K562 (cell line): ENCODE data around the gene KMT2C.

Experiments
- EZH2 ChIP-seq: IDR thresholded peaks from 2 replicates; pipeline ENCODE4 v1.6.1; 2012; ENCODE audit warnings: low read depth, mild to moderate bottlenecking, inconsistent platforms, low read length, borderline replicate concordance
- KLF16 ChIP-seq: IDR thresholded peaks from 2 replicates; pipeline ENCODE4 v1.6.1; 2016; ENCODE audit warnings: antibody characterized with exemption
- MAX ChIP-seq: sonication (generic); formaldehyde crosslinking; IDR thresholded peaks from 2 replicates; pipeline ENCODE4 v1.9.0; 2022; ENCODE audit warnings: mild to moderate bottlenecking, missing genetic modification reagents
- MEF2D ChIP-seq: conservative IDR thresholded peaks from 2 replicates; pipeline ENCODE4 v1.6.1; 2016; ENCODE audit warnings: low read depth, missing genetic modification characterization, missing compliant biosample characterization
- PREB ChIP-seq: sonication (generic); formaldehyde crosslinking; IDR thresholded peaks from 2 replicates; pipeline ENCODE4 v1.8.1; 2023; ENCODE audit warnings: mild to moderate bottlenecking, missing genetic modification reagents
- RBM22 ChIP-seq: fragments of 200-400 bp; formaldehyde crosslinking; IDR thresholded peaks from 2 replicates; pipeline ENCODE4 v1.6.1; 2018; ENCODE audit warnings: low read length, low read depth; ENCODE audit not compliant: poor library complexity, severe bottlenecking
- SFPQ ChIP-seq: fragments of 200-400 bp; formaldehyde crosslinking; IDR thresholded peaks from 2 replicates; pipeline ENCODE4 v1.6.1; 2017; ENCODE audit warnings: mild to moderate bottlenecking, low read depth, low read length, moderate library complexity
- SMC3 ChIP-seq: conservative IDR thresholded peaks from 2 replicates; pipeline ENCODE4 v1.6.1; 2011; ENCODE audit warnings: low read depth, low read length, improper control_type of control experiment; ENCODE audit not compliant: insufficient read depth
- TSHZ1 ChIP-seq: fragments of 250-450 bp; sonication (Bioruptor Pico); IDR thresholded peaks from 2 replicates; pipeline ENCODE4 v1.4.0; 2020; ENCODE audit warnings: mild to moderate bottlenecking, moderate library complexity
- ZFP36 ChIP-seq: fragments of 150-350 bp; IDR thresholded peaks from 2 replicates; pipeline ENCODE4 v1.6.1; 2018; ENCODE audit warnings: low read length, low read depth; ENCODE audit not compliant: partially characterized antibody
- ZNF445 ChIP-seq: fragments of 250-450 bp; sonication (Bioruptor Pico); IDR thresholded peaks from 2 replicates; pipeline ENCODE4 v1.4.0; 2020; ENCODE audit warnings: low read depth, mild to moderate bottlenecking, moderate library complexity
- TF ChIP-seq, protein P1 (sequence below): sonication (generic); formaldehyde crosslinking; IDR thresholded peaks from 2 replicates; pipeline ENCODE4 v1.5.0; 2020; ENCODE audit warnings: missing genetic modification reagents
- TF ChIP-seq, protein P2 (sequence below): sonication (generic); formaldehyde crosslinking; IDR thresholded peaks from 2 replicates; pipeline ENCODE4 v1.8.1; 2022; ENCODE audit warnings: missing genetic modification reagents

DNA sequence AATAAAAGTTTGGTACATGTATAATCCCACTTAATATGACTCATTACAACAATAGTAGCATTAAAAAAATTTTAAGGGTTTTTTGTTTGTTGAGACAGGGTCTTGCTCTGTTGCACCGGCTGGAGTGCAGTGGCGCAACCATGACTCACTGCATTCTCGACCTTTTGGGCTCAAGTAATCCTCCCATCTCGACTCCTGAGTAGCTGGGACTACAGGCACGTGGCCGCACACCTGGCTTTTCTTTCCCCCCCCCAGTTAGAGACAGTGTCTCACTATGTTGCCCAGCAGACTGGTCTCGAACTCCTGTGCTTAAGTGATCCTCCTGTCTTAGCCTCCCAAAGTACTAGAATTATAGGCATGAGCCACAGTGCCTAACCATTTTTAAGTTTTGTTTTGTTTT, 40.7 kb downstream of the KMT2C start:
- TF ChIP-seq EZH2 (no peak), PREB (CRISPR knock-in tag) (no peak), SFPQ (no peak), ZFP36 (no peak), SMC3 (no peak), ZNF445 (CRISPR knock-in tag) (no peak), TSHZ1 (CRISPR knock-in tag) (no peak), MEF2D (tag) (no peak), KLF16 (no peak), RBM22 (no peak), MAX (peak; percentile 32; the same call in 1 of the 2 replicates)
- TF ChIP-seq, protein P1, sequence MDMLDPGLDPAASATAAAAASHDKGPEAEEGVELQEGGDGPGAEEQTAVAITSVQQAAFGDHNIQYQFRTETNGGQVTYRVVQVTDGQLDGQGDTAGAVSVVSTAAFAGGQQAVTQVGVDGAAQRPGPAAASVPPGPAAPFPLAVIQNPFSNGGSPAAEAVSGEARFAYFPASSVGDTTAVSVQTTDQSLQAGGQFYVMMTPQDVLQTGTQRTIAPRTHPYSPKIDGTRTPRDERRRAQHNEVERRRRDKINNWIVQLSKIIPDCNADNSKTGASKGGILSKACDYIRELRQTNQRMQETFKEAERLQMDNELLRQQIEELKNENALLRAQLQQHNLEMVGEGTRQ: no peak
- TF ChIP-seq, protein P2, sequence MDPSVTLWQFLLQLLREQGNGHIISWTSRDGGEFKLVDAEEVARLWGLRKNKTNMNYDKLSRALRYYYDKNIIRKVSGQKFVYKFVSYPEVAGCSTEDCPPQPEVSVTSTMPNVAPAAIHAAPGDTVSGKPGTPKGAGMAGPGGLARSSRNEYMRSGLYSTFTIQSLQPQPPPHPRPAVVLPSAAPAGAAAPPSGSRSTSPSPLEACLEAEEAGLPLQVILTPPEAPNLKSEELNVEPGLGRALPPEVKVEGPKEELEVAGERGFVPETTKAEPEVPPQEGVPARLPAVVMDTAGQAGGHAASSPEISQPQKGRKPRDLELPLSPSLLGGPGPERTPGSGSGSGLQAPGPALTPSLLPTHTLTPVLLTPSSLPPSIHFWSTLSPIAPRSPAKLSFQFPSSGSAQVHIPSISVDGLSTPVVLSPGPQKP (CRISPR knock-in tag): no peak
